ENCODE results near the gene GLI3.

DNA sequence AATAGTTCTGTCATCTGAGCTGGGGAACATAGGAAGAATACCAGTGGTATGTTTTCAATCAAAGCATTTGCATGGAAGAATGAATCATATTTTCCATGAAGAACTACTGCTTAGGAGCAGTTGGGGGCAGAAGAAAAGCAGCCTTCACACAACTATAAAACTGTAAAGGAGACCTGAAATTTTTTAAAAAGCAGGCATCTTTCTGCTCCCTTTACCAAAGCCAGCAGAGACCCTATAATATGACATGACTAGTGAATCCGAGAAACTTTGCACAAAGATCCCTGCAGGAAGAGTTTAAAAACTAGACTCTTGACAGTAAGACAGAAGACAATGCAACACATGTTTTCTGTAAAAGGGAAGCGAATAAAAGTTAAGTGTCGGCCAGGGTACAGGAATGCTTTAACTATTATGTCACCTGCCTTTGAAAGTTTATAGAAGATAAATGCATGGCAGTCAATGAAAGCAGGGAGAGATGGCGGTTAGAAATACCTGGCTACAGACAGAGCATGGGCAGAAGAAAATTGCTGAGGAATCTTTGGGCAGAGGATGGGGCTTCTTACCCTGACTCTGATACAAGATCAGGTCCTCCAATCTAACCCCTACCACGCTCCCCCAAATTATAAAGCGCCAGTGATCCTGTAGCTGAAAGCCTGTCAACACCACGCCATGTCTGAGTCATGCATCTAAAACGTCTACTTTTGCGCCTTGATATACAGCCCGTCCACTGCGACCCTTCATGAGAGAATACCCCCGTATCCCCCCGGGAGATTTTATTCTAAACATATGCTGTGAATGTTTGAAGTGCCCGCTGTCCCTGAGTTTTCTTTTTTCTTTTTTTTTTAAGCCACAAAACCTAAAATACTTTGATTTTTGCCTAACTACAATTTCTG, 93.1 kb downstream of the GLI3 start:
- TF ChIP-seq, protein P1, sequence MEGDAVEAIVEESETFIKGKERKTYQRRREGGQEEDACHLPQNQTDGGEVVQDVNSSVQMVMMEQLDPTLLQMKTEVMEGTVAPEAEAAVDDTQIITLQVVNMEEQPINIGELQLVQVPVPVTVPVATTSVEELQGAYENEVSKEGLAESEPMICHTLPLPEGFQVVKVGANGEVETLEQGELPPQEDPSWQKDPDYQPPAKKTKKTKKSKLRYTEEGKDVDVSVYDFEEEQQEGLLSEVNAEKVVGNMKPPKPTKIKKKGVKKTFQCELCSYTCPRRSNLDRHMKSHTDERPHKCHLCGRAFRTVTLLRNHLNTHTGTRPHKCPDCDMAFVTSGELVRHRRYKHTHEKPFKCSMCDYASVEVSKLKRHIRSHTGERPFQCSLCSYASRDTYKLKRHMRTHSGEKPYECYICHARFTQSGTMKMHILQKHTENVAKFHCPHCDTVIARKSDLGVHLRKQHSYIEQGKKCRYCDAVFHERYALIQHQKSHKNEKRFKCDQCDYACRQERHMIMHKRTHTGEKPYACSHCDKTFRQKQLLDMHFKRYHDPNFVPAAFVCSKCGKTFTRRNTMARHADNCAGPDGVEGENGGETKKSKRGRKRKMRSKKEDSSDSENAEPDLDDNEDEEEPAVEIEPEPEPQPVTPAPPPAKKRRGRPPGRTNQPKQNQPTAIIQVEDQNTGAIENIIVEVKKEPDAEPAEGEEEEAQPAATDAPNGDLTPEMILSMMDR (IDR thresholded peaks at IDR 0.05), result no peak
- TF ChIP-seq POLR2A (IDR thresholded peaks at IDR 0.05), result no peak

All from heart left ventricle (tissue), 13 donors.